ENCODE data around the gene DBT. TPM values are rescaled to one million over a fixed set of nuclear protein-coding genes. Genes with fewer than 3 reads are reported as not detected.

Gene DBT
- total and polyA plus RNA-seq, 2 of the 8 experiments (the other 6 are each of a cell fraction or from before 2014, with no cell fraction given): 3.3 to 24.6 TPM

GRCh38 chr1:100279358-100279923, 29.8 kb upstream of the DBT start (continued):
- no peak for TF ChIP-seq CHD7 (IDR thresholded peaks at IDR 0.05; ENCODE audit: insufficient replicate concordance, low read length)
- no peak for TF ChIP-seq ATF2 (IDR thresholded peaks at IDR 0.05; ENCODE audit: low read length)
- TF ChIP-seq SRF (IDR thresholded peaks at IDR 0.05; ENCODE audit: low read depth, low read length): no peak
- TF ChIP-seq CHD2 (IDR thresholded peaks at IDR 0.05; ENCODE audit: low read length): no peak
- no peak for TF ChIP-seq EGR1 (IDR thresholded peaks at IDR 0.05; ENCODE audit: borderline replicate concordance, low read depth, low read length)
- TF ChIP-seq GABPA (IDR thresholded peaks at IDR 0.05; ENCODE audit: borderline replicate concordance, insufficient read depth, low read length): no peak
- no peak for TF ChIP-seq GTF2F1 (IDR thresholded peaks at IDR 0.05; ENCODE audit: borderline replicate concordance, low read depth, low read length)
- no peak for TF ChIP-seq KDM5A (IDR thresholded peaks at IDR 0.05; ENCODE audit: low read length)

Data from H1 (cell line).